Liver (tissue), 9 donors: ENCODE data around the gene SREBF1. TPM values are rescaled to one million over a fixed set of nuclear protein-coding genes. Genes with fewer than 3 reads are reported as not detected.
A peak's percentile ranks its signal among the peaks of the same experiment; 100 is the strongest.

Source experiments
- DNase-seq: peaks from one replicate; pipeline ENCODE4 v3.0.0-alpha.2; 2017; ENCODE audit warnings: low spot score
- H3K27ac ChIP-seq, 2 donors: one replicate each; pipeline ENCODE4 v1.7.0; 2013; ENCODE audit warnings: inconsistent platforms in 2 of 2, low read length in 2 of 2, control low read depth in 1 of 2, low read depth in 1 of 2, mild to moderate bottlenecking in 1 of 2
- H3K27me3 ChIP-seq, 4 donors: one replicate each; pipeline versions ENCODE4 v1.6.1 to v1.7.0; 2013; ENCODE audit warnings: low read length in 3 of 4, inconsistent platforms in 1 of 4, mild to moderate bottlenecking in 1 of 4, moderate library complexity in 1 of 4; ENCODE audit not compliant: control insufficient read depth in 4 of 4, insufficient read depth in 4 of 4
- H3K36me3 ChIP-seq, 4 donors: one replicate each; pipeline versions ENCODE4 v1.6.1 to v1.7.0; 2013; ENCODE audit warnings: low read length in 3 of 4, mild to moderate bottlenecking in 3 of 4, low read depth in 1 of 4, moderate library complexity in 1 of 4; ENCODE audit not compliant: control insufficient read depth in 4 of 4, insufficient read depth in 3 of 4
- H3K4me1 ChIP-seq, 4 donors: one replicate each; pipeline versions ENCODE4 v1.6.1 to v1.7.0; 2013; ENCODE audit warnings: low read length in 3 of 4, mild to moderate bottlenecking in 3 of 4, moderate library complexity in 1 of 4; ENCODE audit not compliant: control insufficient read depth in 4 of 4, insufficient read depth in 4 of 4
- H3K4me3 ChIP-seq, 3 donors: one replicate each; pipeline versions ENCODE4 v1.6.1 to v1.7.0; 2013; ENCODE audit warnings: low read length in 3 of 3, control low read depth in 1 of 3, low read depth in 1 of 3, mild to moderate bottlenecking in 1 of 3
- H3K9ac ChIP-seq, 2 donors: one replicate each; pipeline ENCODE4 v1.7.0; 2013; ENCODE audit warnings: low read length in 2 of 2, mild to moderate bottlenecking in 2 of 2, moderate library complexity in 2 of 2, control low read depth in 1 of 2, low read depth in 1 of 2
- H3K9me3 ChIP-seq, 4 donors: one replicate each; pipeline versions ENCODE4 v1.6.1 to v1.7.0; 2013; ENCODE audit warnings: low read length in 3 of 4; ENCODE audit not compliant: control insufficient read depth in 4 of 4
- ATF3 ChIP-seq: IDR thresholded peaks from 2 replicates; pipeline ENCODE4 v1.6.1; 2016; ENCODE audit warnings: antibody characterized with exemption
- EGR1 ChIP-seq, 2 donors: IDR thresholded peaks; 2 replicates each; pipeline ENCODE4 v1.6.1; 2016 to 2018; ENCODE audit warnings: antibody characterized with exemption in 2 of 2, low read depth in 2 of 2
- FOXA1 ChIP-seq: IDR thresholded peaks from 2 replicates; pipeline ENCODE4 v1.6.1; 2016; ENCODE audit warnings: antibody characterized with exemption
- FOXA2 ChIP-seq: IDR thresholded peaks from 2 replicates; pipeline ENCODE4 v1.6.1; 2016; ENCODE audit warnings: antibody characterized with exemption
- GABPA ChIP-seq, 2 donors: IDR thresholded peaks in 1 of 2; conservative IDR thresholded peaks in 1 of 2; 2 replicates each; pipeline ENCODE4 v1.6.1; 2016; ENCODE audit warnings: antibody characterized with exemption in 2 of 2, mild to moderate bottlenecking in 1 of 2, moderate library complexity in 1 of 2
- HNF4A ChIP-seq, 2 donors: conservative IDR thresholded peaks; 2 replicates each; pipeline ENCODE4 v1.6.1; 2016; ENCODE audit warnings: antibody characterized with exemption in 2 of 2, mild to moderate bottlenecking in 2 of 2
- HNF4G ChIP-seq: IDR thresholded peaks from 2 replicates; pipeline ENCODE4 v1.6.1; 2016; ENCODE audit warnings: antibody characterized with exemption
- JUND ChIP-seq, 2 donors: IDR thresholded peaks; 2 replicates each; pipeline ENCODE4 v1.6.1; 2016; ENCODE audit warnings: antibody characterized with exemption in 2 of 2
- MAX ChIP-seq: IDR thresholded peaks from 2 replicates; pipeline ENCODE4 v1.6.1; 2016; ENCODE audit warnings: antibody characterized with exemption
- NR2F2 ChIP-seq: IDR thresholded peaks from 2 replicates; pipeline ENCODE4 v1.6.1; 2016; ENCODE audit warnings: antibody characterized with exemption
- RAD21 ChIP-seq, 2 donors: IDR thresholded peaks; 2 replicates each; pipeline ENCODE4 v1.6.1; 2016; ENCODE audit warnings: antibody characterized with exemption in 2 of 2, mild to moderate bottlenecking in 2 of 2
- RXRA ChIP-seq, 2 donors: IDR thresholded peaks; 2 replicates each; pipeline ENCODE4 v1.6.1; 2017 to 2018; ENCODE audit warnings: antibody characterized with exemption in 2 of 2, mild to moderate bottlenecking in 1 of 2
- SP1 ChIP-seq: IDR thresholded peaks from 2 replicates; pipeline ENCODE4 v1.6.1; 2018; ENCODE audit warnings: antibody characterized with exemption, mild to moderate bottlenecking
- TAF1 ChIP-seq: conservative IDR thresholded peaks from 2 replicates; pipeline ENCODE4 v1.6.1; 2016; ENCODE audit warnings: antibody characterized with exemption, mild to moderate bottlenecking
- YY1 ChIP-seq: IDR thresholded peaks from 2 replicates; pipeline ENCODE4 v1.6.1; 2016; ENCODE audit warnings: antibody characterized with exemption, mild to moderate bottlenecking
- ZBTB33 ChIP-seq: IDR thresholded peaks from 2 replicates; pipeline ENCODE4 v1.6.1; 2016; ENCODE audit warnings: antibody characterized with exemption
- WGBS: extraction: QIAGEN DNeasy Blood & Tissue Kit; methylation state at CpG from one replicate; pipeline ENCODE4 v1.1.7; 2013; 5-methylcytosine and 5-hydroxymethylcytosine counted together
- polyA plus RNA-seq, 2 donors: library from polyadenylated mRNA; stranded (reverse) in 1 of 2; unstranded in 1 of 2; fragments of 200-250 nt in 1 of 2; fragments of >200 nt in 1 of 2; fragmentation: Nextera tagmentation in 1 of 2; extraction: Ambion mirVana in 1 of 2; gene quantifications; one replicate each; pipeline versions ENCODE4 v1.2.1 to v1.2.3, GENCODE V29; 2013 to 2015
- total RNA-seq, 2 donors: library from RNA; depleted of rRNA; stranded (reverse); fragments of >200 nt; gene quantifications; one replicate each; pipeline ENCODE4 v1.2.3, GENCODE V29; 2014
- TF ChIP-seq, protein P1 (sequence below): fragments of 150-350 bp; IDR thresholded peaks from 2 replicates; pipeline ENCODE4 v1.5.1; 2017; ENCODE audit warnings: improper control_type of control experiment, low read depth, low read length; ENCODE audit not compliant: missing input control
- TF ChIP-seq, protein P2 (sequence below): IDR thresholded peaks from 2 replicates; pipeline ENCODE4 v1.6.1; 2016; ENCODE audit warnings: antibody characterized with exemption, mild to moderate bottlenecking
- donor health status: healthy.
- donor health status: healthy.
- donor health status: healthy.
- donor health status: healthy.
- donor health status: healthy.

Gene SREBF1
- total and polyA plus RNA-seq, 4 donors: 66.8 to 133 (median 101) TPM

DNA sequence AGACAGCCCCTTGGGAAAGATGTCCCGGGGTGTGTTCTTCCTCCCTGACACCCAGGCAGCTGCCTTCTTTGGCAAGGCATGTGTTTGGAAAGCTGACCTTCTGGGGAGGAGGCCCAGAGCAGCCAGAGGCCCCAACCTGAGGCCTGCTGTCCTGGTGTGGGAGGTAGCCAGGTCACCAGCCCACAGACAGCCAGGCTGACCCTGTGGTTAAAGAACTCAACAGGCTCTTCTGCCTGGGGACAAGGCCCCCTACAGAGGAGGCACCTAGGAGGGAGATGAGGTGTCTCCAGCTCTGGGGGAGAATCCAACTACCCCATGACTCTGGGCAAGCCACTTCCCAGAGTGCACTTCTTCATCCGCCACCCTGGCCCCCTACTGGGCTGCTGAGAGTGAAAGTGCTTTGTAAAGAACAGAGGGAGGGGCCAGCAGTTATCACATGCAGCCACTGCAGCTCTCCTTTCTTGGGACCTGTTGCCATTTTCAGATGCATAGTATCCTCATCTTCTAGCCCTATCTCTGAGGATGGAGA, 13.1 kb upstream of the SREBF1 start:
- Histone ChIP-seq H3K27me3 (no peaks in the 10 kb centered on the region), H3K36me3 (no peaks in the 10 kb centered on the region), H3K4me1 (peaks cover 5 to 15% (median 12%) of the 10 kb centered on the region in 4 donors), H3K9ac (peak overlapping the region in 1 of 2 donors; percentile 25), H3K9me3 (no peaks in the 10 kb centered on the region), H3K4me3 (no peak overlapping the region), H3K27ac (peak overlapping the region; percentile 21 to 75)
- no peak for DNase-seq
- TF ChIP-seq YY1 (no peak), RAD21 (IDR thresholded peaks at IDR 0.05) (peak in 1 of 2 donors; percentile 48), RXRA (IDR thresholded peaks at IDR 0.05) (peak in 1 of 2 donors; percentile 45), SP1 (no peak), MAX (no peak), ZBTB33 (no peak), EGR1 (IDR thresholded peaks at IDR 0.05; ENCODE audit: low read depth in 2 of 2) (no peak), HNF4G (no peak), NR2F2 (no peak), FOXA1 (no peak), JUND (IDR thresholded peaks at IDR 0.05) (no peak), HNF4A (conservative IDR thresholded peaks at IDR 0.05) (peak in 1 of 2 donors; percentile 6), ATF3 (no peak), TAF1 (no peak), FOXA2 (no peak), GABPA (IDR thresholded peaks at IDR 0.05 in 1 of 2, conservative IDR thresholded peaks at IDR 0.05 in 1 of 2) (no peak)
- TF ChIP-seq, protein P1, sequence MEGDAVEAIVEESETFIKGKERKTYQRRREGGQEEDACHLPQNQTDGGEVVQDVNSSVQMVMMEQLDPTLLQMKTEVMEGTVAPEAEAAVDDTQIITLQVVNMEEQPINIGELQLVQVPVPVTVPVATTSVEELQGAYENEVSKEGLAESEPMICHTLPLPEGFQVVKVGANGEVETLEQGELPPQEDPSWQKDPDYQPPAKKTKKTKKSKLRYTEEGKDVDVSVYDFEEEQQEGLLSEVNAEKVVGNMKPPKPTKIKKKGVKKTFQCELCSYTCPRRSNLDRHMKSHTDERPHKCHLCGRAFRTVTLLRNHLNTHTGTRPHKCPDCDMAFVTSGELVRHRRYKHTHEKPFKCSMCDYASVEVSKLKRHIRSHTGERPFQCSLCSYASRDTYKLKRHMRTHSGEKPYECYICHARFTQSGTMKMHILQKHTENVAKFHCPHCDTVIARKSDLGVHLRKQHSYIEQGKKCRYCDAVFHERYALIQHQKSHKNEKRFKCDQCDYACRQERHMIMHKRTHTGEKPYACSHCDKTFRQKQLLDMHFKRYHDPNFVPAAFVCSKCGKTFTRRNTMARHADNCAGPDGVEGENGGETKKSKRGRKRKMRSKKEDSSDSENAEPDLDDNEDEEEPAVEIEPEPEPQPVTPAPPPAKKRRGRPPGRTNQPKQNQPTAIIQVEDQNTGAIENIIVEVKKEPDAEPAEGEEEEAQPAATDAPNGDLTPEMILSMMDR: peak; percentile 26
- TF ChIP-seq, protein P2, sequence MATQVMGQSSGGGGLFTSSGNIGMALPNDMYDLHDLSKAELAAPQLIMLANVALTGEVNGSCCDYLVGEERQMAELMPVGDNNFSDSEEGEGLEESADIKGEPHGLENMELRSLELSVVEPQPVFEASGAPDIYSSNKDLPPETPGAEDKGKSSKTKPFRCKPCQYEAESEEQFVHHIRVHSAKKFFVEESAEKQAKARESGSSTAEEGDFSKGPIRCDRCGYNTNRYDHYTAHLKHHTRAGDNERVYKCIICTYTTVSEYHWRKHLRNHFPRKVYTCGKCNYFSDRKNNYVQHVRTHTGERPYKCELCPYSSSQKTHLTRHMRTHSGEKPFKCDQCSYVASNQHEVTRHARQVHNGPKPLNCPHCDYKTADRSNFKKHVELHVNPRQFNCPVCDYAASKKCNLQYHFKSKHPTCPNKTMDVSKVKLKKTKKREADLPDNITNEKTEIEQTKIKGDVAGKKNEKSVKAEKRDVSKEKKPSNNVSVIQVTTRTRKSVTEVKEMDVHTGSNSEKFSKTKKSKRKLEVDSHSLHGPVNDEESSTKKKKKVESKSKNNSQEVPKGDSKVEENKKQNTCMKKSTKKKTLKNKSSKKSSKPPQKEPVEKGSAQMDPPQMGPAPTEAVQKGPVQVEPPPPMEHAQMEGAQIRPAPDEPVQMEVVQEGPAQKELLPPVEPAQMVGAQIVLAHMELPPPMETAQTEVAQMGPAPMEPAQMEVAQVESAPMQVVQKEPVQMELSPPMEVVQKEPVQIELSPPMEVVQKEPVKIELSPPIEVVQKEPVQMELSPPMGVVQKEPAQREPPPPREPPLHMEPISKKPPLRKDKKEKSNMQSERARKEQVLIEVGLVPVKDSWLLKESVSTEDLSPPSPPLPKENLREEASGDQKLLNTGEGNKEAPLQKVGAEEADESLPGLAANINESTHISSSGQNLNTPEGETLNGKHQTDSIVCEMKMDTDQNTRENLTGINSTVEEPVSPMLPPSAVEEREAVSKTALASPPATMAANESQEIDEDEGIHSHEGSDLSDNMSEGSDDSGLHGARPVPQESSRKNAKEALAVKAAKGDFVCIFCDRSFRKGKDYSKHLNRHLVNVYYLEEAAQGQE: no peak
- 82% methylated on average over 2 of the region's 2 CpGs for WGBS
